ENCODE data around the gene HUNK. TPM values are rescaled to one million over a fixed set of nuclear protein-coding genes. Genes with fewer than 3 reads are reported as not detected.

HUNK gene
- total RNA-seq, 4 donors from 2014 or later = 1.6 to 7.0 (median 3.4) TPM

GRCh38 chr21:31952828-31953227, 80.0 kb downstream of the HUNK start:
- Histone ChIP-seq H3K4me1 (no peaks in the 10 kb centered on the region), H3K27ac (no peak overlapping the region), H3K9me3 (no peaks in the 10 kb centered on the region), H3K36me3 (no peaks in the 10 kb centered on the region), H3K4me3 (no peak overlapping the region), H3K27me3 (no peaks in the 10 kb centered on the region)
- no peak for DNase-seq
- no peak for TF ChIP-seq CTCF (IDR thresholded peaks at IDR 0.05)
- TF ChIP-seq POLR2A (IDR thresholded peaks at IDR 0.05) = no peak

GRCh38 chr21:31957631-31958030, 84.8 kb downstream of the HUNK start:
- Histone ChIP-seq H3K9me3 (no peaks in the 10 kb centered on the region), H3K4me1 (no peaks in the 10 kb centered on the region), H3K36me3 (no peaks in the 10 kb centered on the region), H3K4me3 (no peak overlapping the region), H3K27ac (no peak overlapping the region), H3K27me3 (no peaks in the 10 kb centered on the region)
- DNase-seq = no peak
- TF ChIP-seq POLR2A (IDR thresholded peaks at IDR 0.05) (no peak), CTCF (IDR thresholded peaks at IDR 0.05) (no peak)

- DNase-seq = no peak
- H3K4me1 ChIP-seq = no peaks in the 10 kb centered on the region
- TF ChIP-seq POLR2A (IDR thresholded peaks at IDR 0.05) (no peak), CTCF (IDR thresholded peaks at IDR 0.05) (no peak)
These were observed 87.1 kb downstream of the HUNK start for GRCh38 chr21:31959881-31960280.

GRCh38 chr21:31961027-31961426, 88.2 kb downstream of the HUNK start:
- no peak for DNase-seq
- H3K36me3 ChIP-seq = no peaks in the 10 kb centered on the region
- H3K4me3 ChIP-seq = no peak overlapping the region
- no peaks in the 10 kb centered on the region for H3K4me1 ChIP-seq
- TF ChIP-seq CTCF (IDR thresholded peaks at IDR 0.05) (no peak), POLR2A (IDR thresholded peaks at IDR 0.05) (no peak)
- H3K27me3 ChIP-seq = no peaks in the 10 kb centered on the region
- no peak overlapping the region for H3K27ac ChIP-seq
- H3K9me3 ChIP-seq = no peaks in the 10 kb centered on the region

More at GRCh38 chr21:31959881-31960280, 87.1 kb downstream of the HUNK start:
- Histone ChIP-seq H3K27ac (no peak overlapping the region), H3K36me3 (no peaks in the 10 kb centered on the region), H3K27me3 (no peaks in the 10 kb centered on the region), H3K4me3 (no peak overlapping the region), H3K9me3 (no peaks in the 10 kb centered on the region)

- no peak overlapping the region for H3K27ac ChIP-seq
- no peak for TF ChIP-seq POLR2A (IDR thresholded peaks at IDR 0.05)
- TF ChIP-seq CTCF (IDR thresholded peaks at IDR 0.05) = no peak
These were observed 88.9 kb downstream of the HUNK start for GRCh38 chr21:31961704-31962103.

GRCh38 chr21:31964692-31965091, 91.9 kb downstream of the HUNK start:
- no peaks in the 10 kb centered on the region for H3K9me3 ChIP-seq
- H3K4me1 ChIP-seq = no peaks in the 10 kb centered on the region
- TF ChIP-seq POLR2A (IDR thresholded peaks at IDR 0.05) = no peak
- TF ChIP-seq CTCF (IDR thresholded peaks at IDR 0.05) = no peak
- no peak overlapping the region for H3K4me3 ChIP-seq
- DNase-seq = no peak
- no peaks in the 10 kb centered on the region for H3K27me3 ChIP-seq
- H3K36me3 ChIP-seq = no peaks in the 10 kb centered on the region
- H3K27ac ChIP-seq = no peak overlapping the region

More at GRCh38 chr21:31961704-31962103, 88.9 kb downstream of the HUNK start:
- no peaks in the 10 kb centered on the region for H3K27me3 ChIP-seq
- H3K4me1 ChIP-seq = no peaks in the 10 kb centered on the region
- no peaks in the 10 kb centered on the region for H3K36me3 ChIP-seq
- H3K9me3 ChIP-seq = no peaks in the 10 kb centered on the region
- DNase-seq = no peak
- H3K4me3 ChIP-seq = no peak overlapping the region
